ENCODE measurements around the gene MUC13. TPM values are rescaled to one million over a fixed set of nuclear protein-coding genes. Genes with fewer than 3 reads are reported as not detected.
"Not testable (repeated sequence)": the region's sequence is repeated elsewhere in the genome, so short reads cannot be mapped to it uniquely, and the experiment has no call there.

MUC13 gene
- total RNA-seq, 2 donors from 2014 or later: not detected

- Mint-ChIP-seq H3K4me3 (no peak overlapping the region), H3K27me3 (ENCODE audit: low read depth) (peaks cover 8% of the 10 kb centered on the region), H3K9me3 (no peaks in the 10 kb centered on the region), H3K4me1 (ENCODE audit: low read depth) (peaks cover 12% of the 10 kb centered on the region), H3K27ac (no peak overlapping the region), H3K36me3 (ENCODE audit: insufficient read depth in 2 of 2) (no peaks in the 10 kb centered on the region)
- ATAC-seq (replicated peaks in 1 of 2): peak; percentile 86 to 91
- no peak for DNase-seq
Observed at GRCh38 chr3:124964387-124964786, 29.8 kb upstream of the MUC13 start.

- Mint-ChIP-seq H3K36me3 (ENCODE audit: insufficient read depth in 2 of 2) (no peaks in the 10 kb centered on the region), H3K4me1 (ENCODE audit: low read depth) (peaks cover 12% of the 10 kb centered on the region), H3K4me3 (no peak overlapping the region), H3K9me3 (no peaks in the 10 kb centered on the region), H3K27ac (no peak overlapping the region), H3K27me3 (ENCODE audit: low read depth) (peaks cover 8% of the 10 kb centered on the region)
- ATAC-seq (replicated peaks in 1 of 2): no peak
- no peak for DNase-seq
Observed at GRCh38 chr3:124963755-124964154, 29.2 kb upstream of the MUC13 start.

- Mint-ChIP-seq H3K27ac (no peak overlapping the region), H3K4me3 (no peak overlapping the region), H3K4me1 (ENCODE audit: low read depth) (peaks cover 12% of the 10 kb centered on the region), H3K36me3 (ENCODE audit: insufficient read depth in 2 of 2) (no peaks in the 10 kb centered on the region), H3K9me3 (no peaks in the 10 kb centered on the region), H3K27me3 (ENCODE audit: low read depth) (peaks cover 8% of the 10 kb centered on the region)
- DNase-seq (no peak), ATAC-seq (replicated peaks in 1 of 2) (no peak)
Observed at GRCh38 chr3:124962403-124962940, 27.9 kb upstream of the MUC13 start.

GRCh38 chr3:124960698-124961097 lies 26.1 kb upstream of the MUC13 start:
- peaks cover 0 to 2% of the 10 kb centered on the region in 2 donors for H3K9me3 Mint-ChIP-seq
- no peak overlapping the region for H3K27ac Mint-ChIP-seq
- H3K4me3 Mint-ChIP-seq: no peak overlapping the region
- no peak for ATAC-seq (replicated peaks in 1 of 2)
- H3K27me3 Mint-ChIP-seq (ENCODE audit: low read depth): peaks cover 8% of the 10 kb centered on the region
- no peak for DNase-seq
- no peaks in the 10 kb centered on the region for H3K36me3 Mint-ChIP-seq (ENCODE audit: insufficient read depth in 2 of 2)
- peaks cover 12% of the 10 kb centered on the region for H3K4me1 Mint-ChIP-seq (ENCODE audit: low read depth)

- Mint-ChIP-seq H3K36me3 (ENCODE audit: insufficient read depth in 2 of 2) (no peaks in the 10 kb centered on the region), H3K27ac (no peak overlapping the region), H3K4me1 (ENCODE audit: low read depth) (peaks cover 11% of the 10 kb centered on the region), H3K27me3 (ENCODE audit: low read depth) (peaks cover 8% of the 10 kb centered on the region), H3K4me3 (no peak overlapping the region), H3K9me3 (peaks cover 0 to 2% of the 10 kb centered on the region in 2 donors)
- DNase-seq (no peak), ATAC-seq (replicated peaks in 1 of 2) (no peak)
Observed at GRCh38 chr3:124960105-124960504, 25.6 kb upstream of the MUC13 start.

- not testable (repeated sequence) for H3K27me3 Mint-ChIP-seq (ENCODE audit: low read depth); H3K4me3 Mint-ChIP-seq; H3K27ac Mint-ChIP-seq; DNase-seq; H3K4me1 Mint-ChIP-seq (ENCODE audit: low read depth); H3K9me3 Mint-ChIP-seq; ATAC-seq (replicated peaks in 1 of 2); H3K36me3 Mint-ChIP-seq (ENCODE audit: insufficient read depth in 2 of 2)
Observed at GRCh38 chr3:124957951-124958350, 23.4 kb upstream of the MUC13 start.

- ATAC-seq (replicated peaks in 1 of 2): no peak
- DNase-seq: no peak
- Mint-ChIP-seq H3K27me3 (ENCODE audit: low read depth) (no peaks in the 10 kb centered on the region), H3K4me1 (ENCODE audit: low read depth) (no peaks in the 10 kb centered on the region), H3K27ac (no peak overlapping the region), H3K36me3 (ENCODE audit: insufficient read depth in 2 of 2) (no peaks in the 10 kb centered on the region), H3K4me3 (no peak overlapping the region), H3K9me3 (peaks cover 0 to 2% of the 10 kb centered on the region in 2 donors)
Observed at GRCh38 chr3:124952282-124952855, 17.8 kb upstream of the MUC13 start.

GRCh38 chr3:124951511-124952281 lies 17.1 kb upstream of the MUC13 start:
- Mint-ChIP-seq H3K9me3 (peaks cover 0 to 2% of the 10 kb centered on the region in 2 donors), H3K4me1 (ENCODE audit: low read depth) (no peaks in the 10 kb centered on the region), H3K27ac (no peak overlapping the region), H3K4me3 (no peak overlapping the region), H3K27me3 (ENCODE audit: low read depth) (no peaks in the 10 kb centered on the region), H3K36me3 (ENCODE audit: insufficient read depth in 2 of 2) (no peaks in the 10 kb centered on the region)
- no peak for ATAC-seq (replicated peaks in 1 of 2)
- DNase-seq: no peak

GRCh38 chr3:124950026-124950425 lies 15.5 kb upstream of the MUC13 start:
- Mint-ChIP-seq H3K27ac (no peak overlapping the region), H3K27me3 (ENCODE audit: low read depth) (no peaks in the 10 kb centered on the region), H3K4me1 (ENCODE audit: low read depth) (no peaks in the 10 kb centered on the region), H3K9me3 (no peaks in the 10 kb centered on the region), H3K4me3 (no peak overlapping the region), H3K36me3 (ENCODE audit: insufficient read depth in 2 of 2) (no peaks in the 10 kb centered on the region)
- no peak for ATAC-seq (replicated peaks in 1 of 2)
- no peak for DNase-seq

GRCh38 chr3:124942613-124943012 lies 8.1 kb upstream of the MUC13 start:
- no peak overlapping the region for H3K27ac Mint-ChIP-seq
- DNase-seq: no peak
- no peaks in the 10 kb centered on the region for H3K36me3 Mint-ChIP-seq (ENCODE audit: insufficient read depth in 2 of 2)
- no peaks in the 10 kb centered on the region for H3K4me1 Mint-ChIP-seq (ENCODE audit: low read depth)
- no peak for ATAC-seq (replicated peaks in 1 of 2)
- H3K4me3 Mint-ChIP-seq: no peak overlapping the region
- H3K9me3 Mint-ChIP-seq: peaks cover 0 to 1% of the 10 kb centered on the region in 2 donors
- peaks cover 8% of the 10 kb centered on the region for H3K27me3 Mint-ChIP-seq (ENCODE audit: low read depth)

GRCh38 chr3:124941771-124942170 lies 7.2 kb upstream of the MUC13 start:
- Mint-ChIP-seq H3K36me3 (ENCODE audit: insufficient read depth in 2 of 2) (no peaks in the 10 kb centered on the region), H3K9me3 (peaks cover 0 to 1% of the 10 kb centered on the region in 2 donors), H3K4me3 (no peak overlapping the region), H3K27ac (no peak overlapping the region), H3K27me3 (ENCODE audit: low read depth) (peaks cover 14% of the 10 kb centered on the region), H3K4me1 (ENCODE audit: low read depth) (no peaks in the 10 kb centered on the region)
- DNase-seq (no peak), ATAC-seq (replicated peaks in 1 of 2) (no peak)

GRCh38 chr3:124939661-124940060 lies 5.1 kb upstream of the MUC13 start:
- Mint-ChIP-seq H3K36me3 (ENCODE audit: insufficient read depth in 2 of 2) (no peaks in the 10 kb centered on the region), H3K27ac (no peak overlapping the region), H3K9me3 (peaks cover 0 to under 1% of the 10 kb centered on the region in 2 donors), H3K4me3 (no peak overlapping the region), H3K4me1 (ENCODE audit: low read depth) (no peaks in the 10 kb centered on the region), H3K27me3 (ENCODE audit: low read depth) (peaks cover 18% of the 10 kb centered on the region)
- DNase-seq (no peak), ATAC-seq (replicated peaks in 1 of 2) (no peak)

GRCh38 chr3:124938896-124939295 lies 4.3 kb upstream of the MUC13 start:
- Mint-ChIP-seq H3K27me3 (ENCODE audit: low read depth) (peaks cover 20% of the 10 kb centered on the region), H3K27ac (no peak overlapping the region), H3K4me3 (no peak overlapping the region), H3K9me3 (no peaks in the 10 kb centered on the region), H3K36me3 (ENCODE audit: insufficient read depth in 2 of 2) (no peaks in the 10 kb centered on the region), H3K4me1 (ENCODE audit: low read depth) (no peaks in the 10 kb centered on the region)
- ATAC-seq (replicated peaks in 1 of 2) (no peak), DNase-seq (no peak)
